ENCODE results near the gene PEX14. TPM values are rescaled to one million over a fixed set of nuclear protein-coding genes. Genes with fewer than 3 reads are reported as not detected.

Gene PEX14
- total RNA-seq, 1 experiment from 2014 or later: 36.0 TPM

GRCh38 chr1:10602936-10603335 is 128.2 kb downstream of the PEX14 start:
- Histone ChIP-seq H3K27me3 (ENCODE audit: control insufficient read depth, insufficient read depth, low read length) (no peaks in the 10 kb centered on the region), H3K4me1 (ENCODE audit: control insufficient read depth, insufficient read depth, low read length) (peaks cover 6% of the 10 kb centered on the region; the same call in 1 of the 2 replicates), H3K36me3 (ENCODE audit: control insufficient read depth, insufficient read depth, low read length) (no peaks in the 10 kb centered on the region), H3K9me3 (ENCODE audit: control insufficient read depth, insufficient read depth, low read depth, low read length) (no peaks in the 10 kb centered on the region), H3K27ac (ENCODE audit: low read length) (no peak overlapping the region), H3K4me3 (ENCODE audit: low read depth in 2 of 2, low read length in 2 of 2) (no peak overlapping the region)
- no TSS peak for BruUV-seq (replicated peaks)
- intact Hi-C loops (cut with micrococcal nuclease; ENCODE audit: unreplicated experiment): no loop called here
- no peak for TF ChIP-seq SIN3A (IDR thresholded peaks at IDR 0.05; ENCODE audit: borderline replicate concordance, insufficient read depth, low read depth, low read length)
- DNase-seq (ENCODE audit: low read depth, low spot score): no peak
- ChIA-PET CTCF (no interaction called here), POLR2A (no interaction called here)
- in situ Hi-C loops (cut with HindIII; ENCODE audit: low pct_unique_long_range_greater_than_20kb, low sequenced_read_pairs): loop anchor here (5.0 kb wide), 1 partner anchor 81 kb away; no protein-coding TSS in a partner anchor
- ATAC-seq: no peak

GRCh38 chr1:10604966-10605365 is 130.2 kb downstream of the PEX14 start:
- POLR2A ChIA-PET: interaction anchor here (0.7 kb wide), 1 partner anchor 216 kb away, joined by 3 read pairs; no protein-coding TSS in a partner anchor
- Histone ChIP-seq H3K9me3 (ENCODE audit: control insufficient read depth, insufficient read depth, low read depth, low read length) (no peaks in the 10 kb centered on the region), H3K36me3 (ENCODE audit: control insufficient read depth, insufficient read depth, low read length) (no peaks in the 10 kb centered on the region), H3K4me3 (ENCODE audit: low read depth in 2 of 2, low read length in 2 of 2) (no peak overlapping the region), H3K27me3 (ENCODE audit: control insufficient read depth, insufficient read depth, low read length) (no peaks in the 10 kb centered on the region), H3K27ac (ENCODE audit: low read length) (no peak overlapping the region), H3K4me1 (ENCODE audit: control insufficient read depth, insufficient read depth, low read length) (no peaks in the 10 kb centered on the region)
- BruUV-seq (replicated peaks): no TSS peak
- ATAC-seq (no peak), DNase-seq (ENCODE audit: low read depth, low spot score) (no peak)
- intact Hi-C loops (cut with micrococcal nuclease; ENCODE audit: unreplicated experiment): no loop called here
- no peak for TF ChIP-seq REST (IDR thresholded peaks at IDR 0.05; ENCODE audit: insufficient read depth in 1 of 2, low read depth in 2 of 2, low read length in 1 of 2)
- no peak for TF ChIP-seq POLR2AphosphoS5 (IDR thresholded peaks at IDR 0.05; ENCODE audit: low read depth, low read length)
- no peak for TF ChIP-seq SIN3A (IDR thresholded peaks at IDR 0.05; ENCODE audit: borderline replicate concordance, insufficient read depth, low read depth, low read length)
- no peak for TF ChIP-seq CTCF (IDR thresholded peaks at IDR 0.05)
- TF ChIP-seq TCF7L2 (IDR thresholded peaks at IDR 0.05; ENCODE audit: low read depth, low read length): no peak
- CTCF ChIA-PET: no interaction called here
- in situ Hi-C loops (cut with HindIII; ENCODE audit: low pct_unique_long_range_greater_than_20kb, low sequenced_read_pairs): loop anchor here (5.0 kb wide), 1 partner anchor 83 kb away; no protein-coding TSS in a partner anchor

GRCh38 chr1:10606064-10606463 is 131.3 kb downstream of the PEX14 start:
- no peaks in the 10 kb centered on the region for H3K4me1 ChIP-seq (ENCODE audit: control insufficient read depth, insufficient read depth, low read length)
- ATAC-seq (no peak), DNase-seq (ENCODE audit: low read depth, low spot score) (no peak)
- no peaks in the 10 kb centered on the region for H3K9me3 ChIP-seq (ENCODE audit: control insufficient read depth, insufficient read depth, low read depth, low read length)
- no peak overlapping the region for H3K4me3 ChIP-seq (ENCODE audit: low read depth in 2 of 2, low read length in 2 of 2)
- intact Hi-C loops (cut with micrococcal nuclease; ENCODE audit: unreplicated experiment): no loop called here
- H3K36me3 ChIP-seq (ENCODE audit: control insufficient read depth, insufficient read depth, low read length): no peaks in the 10 kb centered on the region
- CTCF ChIA-PET: no interaction called here
- no peak overlapping the region for H3K27ac ChIP-seq (ENCODE audit: low read length)
- no peaks in the 10 kb centered on the region for H3K27me3 ChIP-seq (ENCODE audit: control insufficient read depth, insufficient read depth, low read length)
- no peak for TF ChIP-seq REST (IDR thresholded peaks at IDR 0.05; ENCODE audit: insufficient read depth in 1 of 2, low read depth in 2 of 2, low read length in 1 of 2)
- TF ChIP-seq SIN3A (IDR thresholded peaks at IDR 0.05; ENCODE audit: borderline replicate concordance, insufficient read depth, low read depth, low read length): no peak
- no peak for TF ChIP-seq TCF7L2 (IDR thresholded peaks at IDR 0.05; ENCODE audit: low read depth, low read length)
- no peak for TF ChIP-seq POLR2AphosphoS5 (IDR thresholded peaks at IDR 0.05; ENCODE audit: low read depth, low read length)
- no peak for TF ChIP-seq CTCF (IDR thresholded peaks at IDR 0.05)
- in situ Hi-C loops (cut with HindIII; ENCODE audit: low pct_unique_long_range_greater_than_20kb, low sequenced_read_pairs): no loop called here
- no TSS peak for BruUV-seq (replicated peaks)
- POLR2A ChIA-PET: no interaction called here

Measured in Panc1 (cell line).